Measurements from ENCODE around the gene CSRP2.

The CSRP2 gene

GRCh38 chr12:76863005-76863670 is 15.7 kb downstream of the CSRP2 start:
- DNase-seq (ENCODE audit: low read depth), result peak; percentile 96

GRCh38 chr12:76860256-76860655 is 18.6 kb downstream of the CSRP2 start:
- DNase-seq (ENCODE audit: low read depth), result no peak

- no peak for DNase-seq (ENCODE audit: low read depth)
Observed at GRCh38 chr12:76859611-76860010, 19.2 kb downstream of the CSRP2 start.

- no peak for DNase-seq (ENCODE audit: low read depth)
Observed at GRCh38 chr12:76856018-76856644, 22.7 kb downstream of the CSRP2 start.

GRCh38 chr12:76855271-76855670 is 23.5 kb downstream of the CSRP2 start:
- DNase-seq (ENCODE audit: low read depth), result no peak

- peak; percentile 26 for DNase-seq (ENCODE audit: low read depth)
Observed at GRCh38 chr12:76852106-76852505, 26.7 kb downstream of the CSRP2 start.

- DNase-seq (ENCODE audit: low read depth), result no peak
Observed at GRCh38 chr12:76848132-76848531, 30.7 kb downstream of the CSRP2 start.

- no peak for DNase-seq (ENCODE audit: low read depth)
Observed at GRCh38 chr12:76847260-76847659, 31.6 kb downstream of the CSRP2 start.

GRCh38 chr12:76836633-76837032 is 42.2 kb downstream of the CSRP2 start:
- DNase-seq (ENCODE audit: low read depth), result no peak

- peak; percentile 44 for DNase-seq (ENCODE audit: low read depth)
Observed at GRCh38 chr12:76830436-76830835, 48.4 kb downstream of the CSRP2 start.

- peak; percentile 55 for DNase-seq (ENCODE audit: low read depth)
Observed at GRCh38 chr12:76820888-76821482, 57.8 kb downstream of the CSRP2 start.

- DNase-seq (ENCODE audit: low read depth), result no peak
Observed at GRCh38 chr12:76813972-76814371, 64.8 kb downstream of the CSRP2 start.

- DNase-seq (ENCODE audit: low read depth), result no peak
Observed at GRCh38 chr12:76813265-76813664, 65.6 kb downstream of the CSRP2 start.

GRCh38 chr12:76811976-76812375 is 66.8 kb downstream of the CSRP2 start:
- DNase-seq (ENCODE audit: low read depth), result no peak

GRCh38 chr12:76810671-76811419 is 68.0 kb downstream of the CSRP2 start:
- DNase-seq (ENCODE audit: low read depth), result no peak

All from EH (cell line).